NCI-H2107 treated with DMSO at 0.1 percent for 48 hours (cell line): ENCODE measurements around the gene MUC4.
"Not testable (repeated sequence)": the region's sequence is repeated elsewhere in the genome, so short reads cannot be mapped to it uniquely, and the experiment has no call there.

Experiments
- DNase-seq: peaks from one replicate; lab custom pipeline; 2025; ENCODE audit not compliant: unreplicated experiment; lab: John Stamatoyannopoulos, UW

The MUC4 gene

GRCh38 chr3:195812366-195812765, 637 bp upstream of the MUC4 start:
- no peak for DNase-seq

DNA sequence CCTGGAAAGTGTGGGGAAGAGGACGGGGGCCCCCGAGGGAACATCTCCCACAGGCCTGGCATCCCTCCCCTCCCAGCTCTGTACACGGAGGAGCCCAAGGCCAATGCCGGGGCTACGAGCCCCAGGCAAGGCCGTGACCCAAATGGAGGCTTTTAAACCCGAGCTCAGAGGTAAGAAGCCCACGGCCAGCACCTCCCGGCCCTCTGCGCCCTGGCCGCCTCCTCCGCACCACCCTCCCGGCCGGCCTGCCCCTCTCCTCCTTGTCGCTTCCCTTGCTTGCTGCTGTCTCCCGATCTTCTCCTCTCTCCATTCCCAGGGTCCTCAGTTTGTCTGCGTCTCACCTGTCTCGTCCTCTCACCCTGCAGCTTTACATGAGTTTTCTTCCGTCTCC, 1.3 kb downstream of the MUC4 start:
- no peak for DNase-seq

- no peak for DNase-seq
Observed at GRCh38 chr3:195809796-195810454, 1.8 kb downstream of the MUC4 start.

- no peak for DNase-seq
Observed at GRCh38 chr3:195809291-195809785, 2.4 kb downstream of the MUC4 start.

DNA sequence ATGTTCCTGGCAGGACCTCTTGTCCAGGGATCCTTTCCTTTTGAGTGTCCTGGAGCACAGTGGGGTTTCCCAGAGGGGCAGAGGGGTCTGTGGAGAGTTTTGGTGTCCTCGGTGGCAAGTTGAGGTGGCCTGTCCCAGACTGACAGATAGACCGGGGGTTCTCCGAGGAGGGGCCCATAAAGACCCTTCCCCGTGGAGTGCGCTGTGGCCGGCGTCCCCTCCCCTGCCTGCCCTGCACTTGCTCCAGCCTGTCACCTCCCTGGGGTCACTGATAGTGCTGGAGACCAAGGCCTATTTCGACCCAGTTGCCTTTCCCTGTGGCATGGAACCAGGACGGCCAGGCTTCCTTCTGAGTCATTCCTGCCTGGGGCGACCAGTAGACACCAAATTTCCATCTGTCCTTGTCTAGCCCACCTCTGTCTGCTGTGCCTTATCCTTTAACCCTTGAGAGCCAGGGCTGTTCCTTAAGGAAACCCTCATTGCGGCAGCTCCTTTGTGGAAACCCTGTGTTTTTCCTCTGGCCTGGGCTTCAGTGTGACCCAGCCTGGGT, 2.9 kb downstream of the MUC4 start:
- DNase-seq = no peak

DNA sequence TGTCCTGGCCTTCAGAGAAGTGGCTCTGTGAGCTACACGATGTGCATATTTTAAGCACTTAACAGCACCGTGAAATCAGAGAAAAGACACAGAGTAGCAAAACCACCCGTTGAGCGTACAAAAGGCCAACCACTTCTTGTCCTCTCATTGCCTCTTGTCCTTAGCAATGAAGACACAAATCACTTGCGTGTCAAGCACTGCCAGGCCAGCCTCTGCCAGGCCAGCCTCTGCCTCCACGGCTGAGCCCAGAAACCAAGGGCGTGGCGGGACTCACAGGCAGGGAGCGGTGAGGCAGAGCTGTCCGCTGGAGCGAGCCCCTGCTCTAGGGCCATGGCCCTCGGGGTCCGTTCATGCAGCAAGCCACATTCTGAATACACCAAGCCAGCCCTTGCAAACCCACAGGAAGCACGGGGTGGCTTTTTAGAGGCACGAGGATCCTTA, 4.0 kb downstream of the MUC4 start:
- DNase-seq = no peak

DNA sequence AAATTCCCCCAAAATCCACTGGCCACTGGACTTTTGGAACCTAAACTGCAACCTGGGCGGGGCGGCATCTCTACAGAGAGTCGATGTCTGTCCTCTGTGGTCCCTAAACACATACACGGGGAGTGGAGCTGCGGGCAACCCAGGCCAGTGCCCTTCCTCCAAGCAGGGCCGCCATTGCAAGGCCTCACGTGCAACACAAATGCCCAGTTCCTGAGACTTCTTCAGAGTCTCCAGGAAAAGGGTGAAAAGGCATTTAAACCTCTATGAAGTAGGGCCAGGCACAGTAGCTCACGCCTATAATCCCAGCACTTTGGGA, 4.9 kb downstream of the MUC4 start:
- DNase-seq = no peak

DNA sequence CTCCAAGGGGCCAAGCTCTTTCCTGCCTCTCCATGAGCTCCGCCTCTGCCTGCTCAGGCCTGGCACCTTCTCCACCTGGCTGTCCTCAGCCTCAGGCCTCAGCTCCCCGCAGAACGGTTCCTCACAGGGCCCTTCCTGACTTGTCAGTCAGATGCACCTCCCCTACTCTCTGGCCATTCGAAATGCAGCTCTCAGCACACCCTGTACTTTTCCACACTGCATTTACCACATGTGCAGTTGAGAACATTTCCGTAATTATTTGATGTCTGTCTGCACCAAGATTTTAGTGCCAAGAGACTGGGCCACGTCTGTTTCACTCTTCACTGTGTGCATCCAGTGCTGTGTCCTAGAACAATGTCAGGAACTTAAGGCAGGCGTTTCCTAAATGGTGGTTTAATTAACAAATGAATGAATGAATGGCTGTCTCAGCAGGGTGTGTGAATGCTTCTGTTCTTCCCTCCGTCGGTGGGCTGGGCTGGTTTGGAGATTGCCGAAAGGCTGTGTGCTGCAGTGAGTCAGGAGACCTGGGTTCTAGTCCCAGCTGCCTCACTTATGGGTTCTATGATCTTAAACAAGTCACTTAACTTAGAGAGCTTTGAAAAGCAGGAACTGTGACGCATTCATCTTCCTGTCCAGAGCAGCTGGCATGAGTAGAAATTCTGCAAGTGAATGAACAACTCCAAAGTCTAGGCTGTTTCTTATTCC, 5.4 kb downstream of the MUC4 start:
- DNase-seq = peak; percentile 30

DNA sequence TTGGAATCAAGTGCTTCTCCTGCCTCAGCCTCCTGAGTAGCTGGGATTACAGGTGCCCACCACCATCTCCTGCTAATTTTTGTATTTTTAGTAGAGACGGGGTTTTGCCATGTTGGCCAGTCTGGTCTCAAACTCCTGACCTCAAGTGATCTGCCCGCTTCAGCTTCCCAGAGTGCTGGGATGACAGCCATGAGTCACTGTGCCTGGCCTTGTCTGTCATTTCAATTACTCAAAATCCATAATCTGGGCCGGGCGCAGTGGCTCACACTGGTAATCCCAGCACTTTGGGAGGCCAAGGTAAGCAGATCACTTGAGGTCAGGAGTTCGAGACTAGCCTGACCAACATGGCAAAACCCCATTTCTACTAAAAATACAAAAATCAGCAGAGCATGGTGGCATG, 6.1 kb downstream of the MUC4 start:
- not testable (repeated sequence) for DNase-seq

- no peak for DNase-seq
Observed at GRCh38 chr3:195805181-195805580, 6.5 kb downstream of the MUC4 start.

- DNase-seq = no peak
Observed at GRCh38 chr3:195803289-195803908, 8.3 kb downstream of the MUC4 start.

GRCh38 chr3:195802795-195803194, 8.9 kb downstream of the MUC4 start:
- DNase-seq = no peak

DNA sequence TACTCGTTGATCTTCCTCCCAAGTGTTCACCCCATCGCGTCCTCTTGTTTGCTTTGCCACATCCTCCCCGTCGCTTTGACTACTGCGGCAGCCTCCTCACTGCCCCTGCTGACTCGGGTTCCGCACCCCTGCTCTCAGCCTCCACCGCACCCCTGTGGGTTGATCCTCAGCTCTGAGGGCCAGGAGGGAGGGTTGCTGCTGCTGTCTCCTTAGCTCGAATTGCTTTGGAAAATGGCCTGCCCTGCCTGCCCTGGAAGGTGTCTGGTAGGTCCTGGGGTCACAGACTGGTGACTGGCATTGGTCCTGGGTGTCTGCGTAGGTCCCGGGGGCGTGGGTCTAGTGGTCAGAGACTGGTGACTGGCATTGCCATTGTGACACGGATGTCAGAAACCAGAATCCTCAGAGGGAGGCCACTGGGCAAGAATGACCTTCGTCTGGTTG, 9.4 kb downstream of the MUC4 start:
- DNase-seq = no peak

GRCh38 chr3:195801251-195802183, 10.2 kb downstream of the MUC4 start:
- DNase-seq = no peak

DNA sequence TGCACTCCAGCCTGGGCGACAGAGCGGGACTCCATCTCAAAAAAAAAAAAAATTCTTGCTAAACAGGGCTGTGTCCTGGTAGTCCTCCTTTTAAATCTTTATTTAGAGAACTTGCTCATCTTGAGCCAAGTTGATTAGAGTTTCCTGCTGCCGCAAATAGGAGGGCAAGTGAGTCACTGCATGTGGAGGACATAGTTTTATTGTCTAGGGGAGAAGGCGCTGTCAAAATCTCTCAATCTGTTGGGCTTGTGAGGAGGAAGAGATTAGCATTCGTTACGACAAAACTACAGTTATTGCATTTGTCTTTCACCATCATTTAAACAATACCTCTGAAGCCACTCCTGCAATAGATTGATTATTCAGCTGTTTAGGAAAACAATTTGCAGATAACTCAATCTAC, 11.5 kb downstream of the MUC4 start:
- DNase-seq = no peak

GRCh38 chr3:195796795-195797194, 14.9 kb downstream of the MUC4 start:
- no peak for DNase-seq

DNA sequence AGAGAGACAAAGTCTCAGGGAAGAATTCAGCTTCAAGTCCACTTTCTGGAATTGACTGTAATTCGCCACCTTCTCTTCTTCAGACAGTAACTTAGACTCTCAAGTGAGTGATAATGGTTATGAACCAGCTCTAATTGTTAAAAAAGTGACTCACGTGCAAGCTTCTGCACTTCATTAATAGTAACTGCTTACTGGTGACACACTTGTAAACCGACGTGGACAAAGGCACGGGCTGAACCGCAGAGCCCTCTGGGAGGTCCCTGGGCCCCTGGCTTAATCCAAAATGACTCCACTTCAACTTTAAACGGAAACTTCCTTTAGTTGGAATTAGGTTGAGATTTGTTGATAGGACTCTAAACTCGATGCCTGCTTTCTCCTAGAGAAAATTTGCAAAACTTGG, 17.0 kb downstream of the MUC4 start:
- DNase-seq = no peak

DNA sequence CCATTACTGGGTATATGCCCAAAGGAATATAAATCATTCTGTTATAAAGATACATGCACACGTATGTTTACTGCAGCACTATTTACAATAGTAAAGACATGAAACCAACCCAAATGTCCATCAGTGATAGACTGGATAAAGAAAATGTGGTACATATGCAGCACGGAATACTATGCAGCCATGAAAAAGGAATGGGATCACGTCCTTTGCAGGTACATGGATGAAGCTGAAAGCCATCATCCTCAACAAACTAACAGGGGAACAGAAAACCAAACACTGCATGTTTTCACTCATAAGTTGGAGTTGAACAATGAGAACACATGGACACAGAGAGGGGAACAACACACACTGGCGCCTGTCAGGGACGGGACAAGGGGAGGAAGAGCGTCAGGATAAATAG, 19.1 kb downstream of the MUC4 start:
- not testable (repeated sequence) for DNase-seq

DNA sequence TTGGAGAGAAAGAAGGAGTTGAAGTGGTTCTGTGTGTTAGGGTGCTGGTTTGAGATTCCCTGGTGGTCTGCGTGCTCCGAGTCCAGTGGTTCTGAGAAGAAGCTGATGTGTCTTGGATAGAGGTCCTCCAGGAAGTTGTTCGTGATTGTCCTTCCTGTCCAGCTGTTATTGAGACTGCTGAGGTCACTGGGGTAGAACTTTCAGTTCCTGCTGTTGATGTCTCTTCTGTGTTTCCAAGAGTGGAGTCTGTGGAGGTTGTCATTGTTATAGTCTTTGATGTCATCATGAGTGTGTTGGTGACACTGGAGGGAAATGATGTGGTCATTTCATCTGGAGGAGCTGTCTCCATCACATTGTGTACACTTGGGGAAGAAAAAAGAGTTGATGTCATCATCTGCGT, 20.8 kb downstream of the MUC4 start:
- no peak for DNase-seq

DNA sequence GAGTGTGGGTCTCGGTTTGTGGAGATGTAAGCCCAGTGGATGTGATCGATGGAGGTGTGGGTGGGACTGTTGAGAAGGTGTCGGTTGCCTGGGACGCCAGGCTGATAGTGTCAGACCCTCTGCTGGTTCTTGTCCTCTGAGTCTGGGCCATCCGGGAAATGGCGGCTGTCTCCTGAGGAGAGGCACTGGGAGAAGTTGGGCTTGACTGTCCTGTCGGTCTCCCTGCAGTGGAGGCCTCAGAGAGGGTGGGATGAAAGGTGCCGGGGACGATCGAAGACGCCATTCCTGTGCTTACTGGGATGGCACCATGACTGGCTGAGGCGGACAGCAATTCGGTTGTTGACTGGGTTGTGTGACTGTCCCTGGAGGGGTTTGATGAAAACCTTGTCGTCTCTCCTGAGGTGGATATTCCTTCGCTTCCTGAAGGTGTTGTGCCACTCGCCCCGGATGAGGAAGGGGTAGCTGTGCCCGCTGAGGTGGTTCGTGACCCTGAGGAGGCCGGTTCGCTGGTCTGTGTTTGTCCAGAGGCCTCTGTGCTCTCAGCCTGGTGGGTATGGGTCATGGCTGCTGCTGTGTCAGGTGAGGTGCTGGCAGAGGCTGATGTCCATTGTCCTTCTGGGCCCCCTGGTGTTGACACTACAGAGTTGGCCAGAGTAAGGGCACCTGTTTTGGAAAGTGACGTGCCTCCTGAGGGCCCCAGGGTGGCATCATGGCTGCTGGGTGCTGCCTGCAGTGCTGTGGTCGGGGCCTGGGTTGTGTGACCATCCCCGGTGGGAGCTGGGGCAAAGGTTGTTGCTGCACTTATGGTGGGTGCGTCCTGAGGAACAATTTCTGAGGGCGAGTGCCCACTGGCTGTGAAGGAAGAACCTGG, 22.8 kb downstream of the MUC4 start:
- DNase-seq = no peak
